AG09319 (cell line): Measurements from ENCODE around the gene PHLPP1.

ENCODE experiments used
- DNase-seq: peaks from one replicate; pipeline ENCODE4 v3.0.0-alpha.2; 2010; ENCODE audit warnings: low read depth; ENCODE audit errors: extremely low read depth
- TF ChIP-seq, protein P1 (sequence below): IDR thresholded peaks from 2 replicates; pipeline ENCODE4 v1.5.1; 2011; ENCODE audit warnings: low read depth, mild to moderate bottlenecking, inconsistent platforms, low read length, moderate library complexity

PHLPP1 gene

DNA sequence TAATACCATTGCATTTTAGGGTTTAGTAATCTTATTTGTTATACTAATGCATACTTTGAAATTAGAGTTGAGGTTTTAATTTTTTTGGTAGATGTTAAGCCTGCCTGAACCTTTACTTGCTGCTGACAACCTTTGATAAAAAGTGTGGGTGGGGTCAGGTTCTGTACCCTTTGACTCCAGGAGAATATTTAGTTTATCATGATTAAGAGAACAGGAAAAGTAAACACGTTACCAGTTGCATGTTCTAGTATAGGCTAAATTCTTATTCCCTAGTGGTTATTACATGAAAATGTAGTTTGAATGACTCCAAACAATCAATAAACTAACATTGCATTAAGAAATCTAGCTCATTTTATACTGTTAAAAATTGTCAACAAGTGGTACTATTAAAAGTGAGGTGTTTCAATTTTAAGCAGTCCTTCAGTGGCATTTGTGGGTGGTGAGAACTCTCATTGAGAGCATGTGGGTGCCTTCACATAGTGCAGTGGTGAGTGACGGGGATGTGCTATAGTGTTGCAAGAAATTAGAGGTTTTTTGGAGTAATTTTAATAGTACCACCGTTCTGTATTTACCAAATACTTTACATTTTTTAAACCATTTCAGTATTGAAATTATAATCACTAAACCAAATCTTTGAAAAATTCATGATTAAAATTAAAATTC lies 29.9 kb downstream of the PHLPP1 start:
- TF ChIP-seq, protein P1, sequence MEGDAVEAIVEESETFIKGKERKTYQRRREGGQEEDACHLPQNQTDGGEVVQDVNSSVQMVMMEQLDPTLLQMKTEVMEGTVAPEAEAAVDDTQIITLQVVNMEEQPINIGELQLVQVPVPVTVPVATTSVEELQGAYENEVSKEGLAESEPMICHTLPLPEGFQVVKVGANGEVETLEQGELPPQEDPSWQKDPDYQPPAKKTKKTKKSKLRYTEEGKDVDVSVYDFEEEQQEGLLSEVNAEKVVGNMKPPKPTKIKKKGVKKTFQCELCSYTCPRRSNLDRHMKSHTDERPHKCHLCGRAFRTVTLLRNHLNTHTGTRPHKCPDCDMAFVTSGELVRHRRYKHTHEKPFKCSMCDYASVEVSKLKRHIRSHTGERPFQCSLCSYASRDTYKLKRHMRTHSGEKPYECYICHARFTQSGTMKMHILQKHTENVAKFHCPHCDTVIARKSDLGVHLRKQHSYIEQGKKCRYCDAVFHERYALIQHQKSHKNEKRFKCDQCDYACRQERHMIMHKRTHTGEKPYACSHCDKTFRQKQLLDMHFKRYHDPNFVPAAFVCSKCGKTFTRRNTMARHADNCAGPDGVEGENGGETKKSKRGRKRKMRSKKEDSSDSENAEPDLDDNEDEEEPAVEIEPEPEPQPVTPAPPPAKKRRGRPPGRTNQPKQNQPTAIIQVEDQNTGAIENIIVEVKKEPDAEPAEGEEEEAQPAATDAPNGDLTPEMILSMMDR = no peak

DNA sequence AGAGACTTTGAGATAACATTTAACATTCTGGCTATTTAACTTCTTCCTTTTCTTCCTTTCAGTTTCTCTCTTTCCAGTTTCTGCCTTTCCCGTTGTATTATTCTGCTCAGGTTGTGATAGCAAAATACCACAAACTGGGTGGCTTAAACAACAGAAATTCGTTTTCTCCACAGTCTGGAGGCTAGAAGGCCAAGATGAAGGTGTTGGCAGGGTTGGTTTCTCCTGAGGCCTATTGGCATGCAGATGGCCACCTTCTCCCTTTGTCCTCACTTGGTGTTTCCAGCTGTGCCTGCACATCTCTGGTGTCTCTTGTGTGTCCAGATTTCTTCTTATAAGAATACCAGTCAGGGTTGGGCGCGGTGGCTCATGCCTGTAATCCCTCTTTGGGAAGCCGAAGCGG lies 34.0 kb downstream of the PHLPP1 start:
- TF ChIP-seq, protein P1 = no peak

More for the DNA sequence above, 29.9 kb downstream of the PHLPP1 start:
- no peak for DNase-seq

DNA sequence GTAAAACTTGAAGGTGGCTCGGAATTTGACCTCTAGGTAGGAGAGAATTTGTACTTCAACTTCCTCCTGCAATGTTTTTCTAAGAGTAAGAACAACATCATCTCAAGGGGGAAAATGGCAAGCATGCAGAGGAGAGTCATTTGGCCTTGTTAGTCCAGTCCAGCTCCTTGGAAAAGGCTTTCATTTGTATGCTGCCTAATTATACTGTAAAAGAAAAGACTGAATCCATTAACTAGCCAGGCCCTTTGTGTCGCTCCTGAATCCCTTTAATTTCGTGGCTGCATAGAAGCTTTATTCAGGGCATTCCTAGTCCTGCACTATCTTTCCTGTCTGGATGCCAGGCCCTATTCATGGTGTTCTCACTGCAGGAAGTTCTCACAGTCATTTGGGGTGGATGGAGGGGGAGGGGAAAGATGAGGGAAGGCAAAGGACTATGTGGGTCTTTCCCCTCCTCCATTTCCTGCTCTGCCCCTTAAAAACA lies 36.0 kb downstream of the PHLPP1 start:
- no peak for DNase-seq
- TF ChIP-seq, protein P1 = no peak

More for the DNA sequence above, 34.0 kb downstream of the PHLPP1 start:
- no peak for DNase-seq

DNA sequence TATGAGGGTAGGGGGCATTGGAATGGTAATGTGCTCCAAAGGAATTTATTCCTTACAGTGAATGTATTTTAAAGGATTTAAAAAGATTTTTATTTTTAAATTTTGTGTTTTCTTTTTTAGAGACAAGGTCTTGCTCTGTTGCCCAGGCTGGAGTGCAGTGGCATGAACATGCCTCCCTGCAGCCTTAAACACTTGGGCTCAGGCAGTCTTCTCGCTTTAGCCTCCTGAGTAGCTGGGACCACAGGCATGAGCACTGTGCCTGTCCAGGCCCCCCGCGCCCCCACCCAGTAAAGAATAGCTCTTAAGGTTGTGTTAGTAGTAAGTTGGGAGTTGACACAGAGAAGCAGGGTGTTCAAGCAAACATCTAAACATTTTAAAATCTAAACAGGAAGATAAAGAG lies 36.6 kb downstream of the PHLPP1 start:
- DNase-seq = no peak
- TF ChIP-seq, protein P1 = no peak

DNA sequence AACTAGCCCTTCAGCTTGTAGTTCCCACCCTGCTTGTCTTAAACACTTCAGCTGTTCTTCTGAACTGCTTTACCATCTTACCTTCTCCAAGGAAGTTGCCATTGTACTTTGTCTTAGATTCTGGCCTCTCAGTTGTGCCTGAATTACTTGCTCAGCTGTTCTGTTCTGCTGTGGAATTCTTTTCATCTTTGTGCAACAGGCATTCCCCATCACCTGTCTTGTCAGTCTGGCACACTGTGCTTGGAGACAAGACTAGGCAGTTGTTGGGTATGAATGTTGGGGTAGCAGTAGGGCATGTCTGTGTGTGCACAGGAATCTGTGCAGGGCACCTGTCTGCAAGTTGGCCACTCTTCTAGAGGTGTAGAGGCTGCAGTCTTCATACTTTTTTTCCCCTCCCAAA lies 38.7 kb downstream of the PHLPP1 start:
- DNase-seq = no peak
- TF ChIP-seq, protein P1 = no peak

DNA sequence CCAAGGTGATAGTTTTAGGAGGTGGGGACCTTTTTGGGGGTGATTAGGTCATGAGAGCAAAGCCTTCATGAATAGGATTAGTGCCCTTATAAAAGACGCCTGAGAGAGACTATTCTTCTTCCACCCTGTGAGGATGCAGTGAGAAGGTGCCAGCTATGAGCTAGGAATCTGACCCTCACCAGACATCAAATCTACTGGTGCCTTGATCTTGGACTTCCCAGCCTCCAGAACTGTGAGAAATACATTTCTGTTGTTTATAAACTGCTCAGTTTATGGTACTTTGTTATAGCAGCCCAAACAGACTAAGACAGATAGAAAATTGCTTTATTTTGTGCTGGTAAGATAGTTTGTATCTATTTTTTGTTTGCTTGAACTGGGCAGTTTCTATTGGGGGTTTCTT lies 40.1 kb downstream of the PHLPP1 start:
- DNase-seq = no peak
- TF ChIP-seq, protein P1 = no peak

DNA sequence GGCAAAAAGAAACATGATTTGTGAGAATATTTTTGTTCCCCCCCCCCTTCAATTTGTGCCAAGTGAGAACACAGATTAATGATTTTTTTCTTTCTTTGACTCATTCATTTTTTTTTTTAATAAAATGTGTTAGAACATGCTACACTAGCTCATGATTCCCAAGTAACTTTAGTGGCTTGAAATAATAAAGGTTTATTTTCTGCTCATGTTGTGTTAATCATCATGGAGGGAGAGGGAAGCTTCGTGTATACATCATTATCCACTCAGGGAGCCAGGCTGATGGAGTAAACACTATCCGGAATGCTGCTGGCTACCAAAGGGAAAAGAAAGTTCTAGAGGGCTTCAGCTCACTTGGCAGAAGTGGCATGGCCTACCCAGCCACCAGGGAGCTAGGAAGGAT lies 40.6 kb downstream of the PHLPP1 start:
- TF ChIP-seq, protein P1 = no peak
- no peak for DNase-seq
